Mesenchymal stem cell (in vitro differentiated cells and primary cell): ENCODE data around the gene HDAC4.

Source experiments
- DNase-seq: peaks from one replicate; pipeline ENCODE4 v3.0.0-alpha.2; 2013
- H2AFZ ChIP-seq: one replicate; pipeline ENCODE4 v1.6.1; 2013; ENCODE audit warnings: low read depth, mild to moderate bottlenecking, control low read depth, inconsistent platforms, low read length, moderate library complexity
- H2AK5ac ChIP-seq: 2 replicates; pipeline ENCODE4 v1.6.1; 2013; ENCODE audit warnings: low read length, moderate library complexity, mild to moderate bottlenecking, inconsistent platforms; ENCODE audit not compliant: severe bottlenecking
- H2BK120ac ChIP-seq: one replicate; pipeline ENCODE4 v1.6.1; 2013; ENCODE audit warnings: low read depth, mild to moderate bottlenecking, inconsistent platforms, low read length, moderate library complexity
- H2BK12ac ChIP-seq, 2 experiments: one replicate each; pipeline ENCODE4 v1.6.1; 2013; ENCODE audit warnings: inconsistent platforms in 2 of 2, low read length in 2 of 2, mild to moderate bottlenecking in 2 of 2, moderate library complexity in 2 of 2, control low read depth in 1 of 2
- H2BK15ac ChIP-seq: one replicate; pipeline ENCODE4 v1.6.1; 2013; ENCODE audit warnings: mild to moderate bottlenecking, low read depth, inconsistent platforms; ENCODE audit not compliant: poor library complexity, severe bottlenecking
- H2BK5ac ChIP-seq: 2 replicates; pipeline ENCODE4 v1.6.1; 2013; ENCODE audit warnings: low read depth, mild to moderate bottlenecking, low read length, control low read depth, inconsistent platforms; ENCODE audit not compliant: poor library complexity, severe bottlenecking
- H3K14ac ChIP-seq, 2 experiments: one replicate each; pipeline ENCODE4 v1.6.1; 2013; ENCODE audit warnings: inconsistent platforms in 2 of 2, low read length in 2 of 2, control low read depth in 1 of 2, mild to moderate bottlenecking in 1 of 2, moderate library complexity in 1 of 2
- H3K18ac ChIP-seq, 2 experiments: one replicate each; pipeline ENCODE4 v1.6.1; 2013; ENCODE audit warnings: inconsistent platforms in 2 of 2, low read length in 2 of 2, control low read depth in 1 of 2, low read depth in 1 of 2, mild to moderate bottlenecking in 1 of 2
- H3K23ac ChIP-seq, 2 experiments: one replicate each; pipeline ENCODE4 v1.6.1; 2013; ENCODE audit warnings: inconsistent platforms in 2 of 2, low read length in 2 of 2, mild to moderate bottlenecking in 2 of 2, moderate library complexity in 2 of 2, control low read depth in 1 of 2
- H3K27ac ChIP-seq: 2 replicates; pipeline ENCODE4 v1.5.1; 2013; ENCODE audit warnings: mild to moderate bottlenecking, moderate library complexity, low read length, control low read depth, inconsistent platforms; ENCODE audit not compliant: poor library complexity, severe bottlenecking
- H3K27me3 ChIP-seq, 2 experiments: 2 replicates each; pipeline versions ENCODE4 v1.6.1 to v1.7.0; 2013; ENCODE audit warnings: low read length in 2 of 2, mild to moderate bottlenecking in 2 of 2, moderate library complexity in 2 of 2, control low read depth in 1 of 2, inconsistent platforms in 1 of 2; ENCODE audit not compliant: control insufficient read depth in 1 of 2, insufficient read depth in 1 of 2
- H3K36me3 ChIP-seq, 2 experiments: 2 replicates each; pipeline versions ENCODE4 v1.6.1 to v1.7.0; 2013; ENCODE audit warnings: low read length in 2 of 2, control low read depth in 1 of 2, inconsistent platforms in 1 of 2, low read depth in 1 of 2, mild to moderate bottlenecking in 1 of 2; ENCODE audit not compliant: insufficient read depth in 2 of 2, control insufficient read depth in 1 of 2
- H3K4ac ChIP-seq, 2 experiments: one replicate each; pipeline ENCODE4 v1.6.1; 2013; ENCODE audit warnings: inconsistent platforms in 2 of 2, low read length in 2 of 2, mild to moderate bottlenecking in 2 of 2, moderate library complexity in 2 of 2, control low read depth in 1 of 2, low read depth in 1 of 2
- H3K4me1 ChIP-seq: 2 replicates; pipeline ENCODE4 v1.6.1; 2013; ENCODE audit warnings: low read depth, low read length, control low read depth; ENCODE audit not compliant: control insufficient read depth, insufficient read depth
- H3K4me2 ChIP-seq: 2 replicates; pipeline ENCODE4 v1.6.1; 2013; ENCODE audit warnings: low read length, mild to moderate bottlenecking, inconsistent platforms; ENCODE audit not compliant: poor library complexity, severe bottlenecking
- H3K4me3 ChIP-seq, 2 experiments: 2 replicates each; pipeline versions ENCODE4 v1.5.1 to v1.7.0; 2013; ENCODE audit warnings: low read length in 2 of 2, mild to moderate bottlenecking in 2 of 2, control low read depth in 1 of 2, low read depth in 1 of 2; ENCODE audit not compliant: insufficient read depth in 1 of 2
- H3K79me1 ChIP-seq: replicated peaks from 2 replicates; pipeline ENCODE4 v1.6.1; 2013; ENCODE audit warnings: mild to moderate bottlenecking, control low read depth, low read length, inconsistent platforms; ENCODE audit not compliant: poor library complexity, severe bottlenecking
- H3K9ac ChIP-seq: 2 replicates; pipeline ENCODE4 v1.7.0; 2013; ENCODE audit warnings: mild to moderate bottlenecking, low read length, moderate library complexity
- H3K9me3 ChIP-seq: 2 replicates; pipeline ENCODE4 v1.7.0; 2013; ENCODE audit warnings: mild to moderate bottlenecking, low read length; ENCODE audit not compliant: control insufficient read depth
- H4K8ac ChIP-seq: one replicate; pipeline ENCODE4 v1.6.1; 2013; ENCODE audit warnings: inconsistent platforms, mild to moderate bottlenecking, low read length, moderate library complexity
- H4K91ac ChIP-seq: one replicate; pipeline ENCODE4 v1.6.1; 2013; ENCODE audit warnings: mild to moderate bottlenecking, low read length, inconsistent platforms
- WGBS: methylation state at CpG from one replicate; pipeline ENCODE4 v1.1.7; 2013; ENCODE audit warnings: mixed read lengths; 5-methylcytosine and 5-hydroxymethylcytosine counted together

HDAC4 gene

DNA sequence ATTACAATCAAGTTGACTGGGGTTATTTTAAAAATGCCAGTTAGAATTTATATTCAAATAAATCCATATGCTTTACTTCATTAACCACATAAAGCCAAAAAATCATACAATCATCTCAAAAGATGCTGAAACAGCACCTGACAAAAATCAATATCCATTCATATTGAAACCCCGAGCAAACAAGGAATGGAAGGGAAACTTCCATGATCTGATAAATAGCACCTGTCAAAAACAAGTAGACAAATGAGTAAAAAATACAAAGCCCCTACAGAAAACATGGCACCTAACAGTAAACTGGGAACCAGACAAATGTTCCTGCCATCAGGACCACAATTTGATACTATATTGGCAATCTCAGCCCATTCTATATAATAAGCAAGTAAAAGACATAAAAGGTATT is 227.5 kb downstream of the HDAC4 start:
- Histone ChIP-seq H2BK15ac (no peak overlapping the region), H2BK5ac (no peak overlapping the region), H2AFZ (no peak overlapping the region), H3K9me3 (peaks cover 50% of the 10 kb centered on the region), H4K8ac (no peak overlapping the region), H3K4me1 (no peaks in the 10 kb centered on the region), H3K9ac (no peak overlapping the region), H3K18ac (no peak overlapping the region), H2BK12ac (no peak overlapping the region), H2BK120ac (no peak overlapping the region), H3K4me3 (no peak overlapping the region), H3K27ac (no peak overlapping the region), H3K4ac (no peak overlapping the region), H3K4me2 (no peak overlapping the region), H3K27me3 (no peaks in the 10 kb centered on the region), H2AK5ac (no peak overlapping the region), H3K36me3 (peaks cover 31 to 36% of the 10 kb centered on the region in 2 experiments), H3K79me1 (peaks cover 12% of the 10 kb centered on the region), H3K23ac (no peak overlapping the region), H3K14ac (no peak overlapping the region), H4K91ac (no peak overlapping the region)
- WGBS, result 100% methylated on average over 1 of the region's 1 CpG
- DNase-seq, result no peak

- H3K18ac ChIP-seq, result no peak overlapping the region
- no peak overlapping the region for H4K8ac ChIP-seq
- peaks cover 50% of the 10 kb centered on the region for H3K9me3 ChIP-seq
- H3K27ac ChIP-seq, result no peak overlapping the region
- H2BK12ac ChIP-seq, result no peak overlapping the region
- no peak overlapping the region for H4K91ac ChIP-seq
- peaks cover 10% of the 10 kb centered on the region for H3K79me1 ChIP-seq
- DNase-seq, result no peak
- H2BK5ac ChIP-seq, result no peak overlapping the region
- H2AK5ac ChIP-seq, result no peak overlapping the region
- H3K4ac ChIP-seq, result no peak overlapping the region
- no peaks in the 10 kb centered on the region for H3K4me1 ChIP-seq
- peaks cover 26 to 35% of the 10 kb centered on the region in 2 experiments for H3K36me3 ChIP-seq
- no peak overlapping the region for H3K14ac ChIP-seq
- no peak overlapping the region for H3K9ac ChIP-seq
- H2AFZ ChIP-seq, result no peak overlapping the region
- H2BK120ac ChIP-seq, result no peak overlapping the region
- no peak overlapping the region for H3K4me3 ChIP-seq
- H3K27me3 ChIP-seq, result no peaks in the 10 kb centered on the region
- no peak overlapping the region for H3K4me2 ChIP-seq
- no peak overlapping the region for H2BK15ac ChIP-seq
- H3K23ac ChIP-seq, result no peak overlapping the region
Observed at GRCh38 chr2:239171643-239172042, 229.2 kb downstream of the HDAC4 start.

- Histone ChIP-seq H3K79me1 (peaks cover 6% of the 10 kb centered on the region), H2BK12ac (no peak overlapping the region), H2BK120ac (no peak overlapping the region), H3K4ac (no peak overlapping the region), H2BK15ac (no peak overlapping the region), H3K27ac (no peak overlapping the region), H3K4me3 (no peak overlapping the region), H4K91ac (no peak overlapping the region), H3K23ac (no peak overlapping the region), H3K18ac (no peak overlapping the region), H2BK5ac (no peak overlapping the region), H2AK5ac (no peak overlapping the region), H3K9me3 (peaks cover 43% of the 10 kb centered on the region), H3K4me2 (no peak overlapping the region), H3K4me1 (no peaks in the 10 kb centered on the region), H3K36me3 (peaks cover 15 to 21% of the 10 kb centered on the region in 2 experiments), H3K9ac (no peak overlapping the region), H3K14ac (no peak overlapping the region), H4K8ac (no peak overlapping the region), H2AFZ (no peak overlapping the region), H3K27me3 (no peaks in the 10 kb centered on the region)
- WGBS, result 99% methylated on average over 27 of the region's 27 CpGs
- no peak for DNase-seq
Observed at GRCh38 chr2:239169311-239170048, 231.3 kb downstream of the HDAC4 start.

- H2AK5ac ChIP-seq, result no peak overlapping the region
- no peak overlapping the region for H3K18ac ChIP-seq
- H2BK12ac ChIP-seq, result no peak overlapping the region
- H2BK15ac ChIP-seq, result no peak overlapping the region
- no peak overlapping the region for H4K91ac ChIP-seq
- no peak overlapping the region for H3K4ac ChIP-seq
- no peak overlapping the region for H2BK120ac ChIP-seq
- H3K14ac ChIP-seq, result no peak overlapping the region
- peaks cover 2% of the 10 kb centered on the region for H3K4me1 ChIP-seq
- no peak overlapping the region for H3K23ac ChIP-seq
- H2BK5ac ChIP-seq, result no peak overlapping the region
- H3K36me3 ChIP-seq, result peaks cover 10 to 24% of the 10 kb centered on the region in 2 experiments
- no peak overlapping the region for H3K9ac ChIP-seq
- no peak overlapping the region for H3K4me2 ChIP-seq
- H3K27ac ChIP-seq, result no peak overlapping the region
- H2AFZ ChIP-seq, result no peak overlapping the region
- no peak overlapping the region for H4K8ac ChIP-seq
- peaks cover 35% of the 10 kb centered on the region for H3K9me3 ChIP-seq
- WGBS, result 98% methylated on average over 21 of the region's 22 CpGs
- H3K4me3 ChIP-seq, result no peak overlapping the region
- no peaks in the 10 kb centered on the region for H3K27me3 ChIP-seq
- peaks cover 6% of the 10 kb centered on the region for H3K79me1 ChIP-seq
- DNase-seq, result no peak
Observed at GRCh38 chr2:239168575-239168974, 232.2 kb downstream of the HDAC4 start.
